GM18858 (cell line): ENCODE results near the gene ZNRF3.
"Not testable (repeated sequence)": the region's sequence is repeated elsewhere in the genome, so short reads cannot be mapped to it uniquely, and the experiment has no call there.

ENCODE experiments used
- ATAC-seq: cut with Tn5 transposase; IDR thresholded peaks from one replicate; pipeline ENCODE4 v1.9.1; 2021; ENCODE audit not compliant: unreplicated experiment

ZNRF3 gene

GRCh38 chr22:28883917-28884746 is 760 bp downstream of the ZNRF3 start:
- ATAC-seq = no peak

GRCh38 chr22:28884747-28885350 is 1.5 kb downstream of the ZNRF3 start:
- ATAC-seq = no peak

DNA sequence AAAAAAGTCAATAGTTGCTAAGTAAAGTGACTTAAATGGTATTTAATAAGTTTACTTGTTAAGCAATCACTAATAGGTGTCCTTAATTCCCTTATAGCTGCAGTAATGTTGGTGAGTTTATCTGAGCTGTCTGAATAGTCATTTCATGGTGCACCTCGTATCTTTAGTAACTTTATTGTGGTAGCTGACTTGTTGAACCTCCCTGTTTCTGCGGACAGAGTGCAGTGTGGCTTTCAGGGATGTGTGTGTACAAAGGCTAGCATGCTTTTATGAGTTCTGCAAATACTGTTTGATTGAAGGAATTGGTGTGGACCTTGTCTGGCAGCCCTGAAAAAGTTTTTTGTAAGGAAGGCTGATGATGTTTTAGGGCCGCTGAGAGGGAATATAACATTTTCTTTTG is 2.6 kb downstream of the ZNRF3 start:
- no peak for ATAC-seq

- ATAC-seq = not testable (repeated sequence)
Observed at GRCh38 chr22:28886679-28887078, 3.3 kb downstream of the ZNRF3 start.

DNA sequence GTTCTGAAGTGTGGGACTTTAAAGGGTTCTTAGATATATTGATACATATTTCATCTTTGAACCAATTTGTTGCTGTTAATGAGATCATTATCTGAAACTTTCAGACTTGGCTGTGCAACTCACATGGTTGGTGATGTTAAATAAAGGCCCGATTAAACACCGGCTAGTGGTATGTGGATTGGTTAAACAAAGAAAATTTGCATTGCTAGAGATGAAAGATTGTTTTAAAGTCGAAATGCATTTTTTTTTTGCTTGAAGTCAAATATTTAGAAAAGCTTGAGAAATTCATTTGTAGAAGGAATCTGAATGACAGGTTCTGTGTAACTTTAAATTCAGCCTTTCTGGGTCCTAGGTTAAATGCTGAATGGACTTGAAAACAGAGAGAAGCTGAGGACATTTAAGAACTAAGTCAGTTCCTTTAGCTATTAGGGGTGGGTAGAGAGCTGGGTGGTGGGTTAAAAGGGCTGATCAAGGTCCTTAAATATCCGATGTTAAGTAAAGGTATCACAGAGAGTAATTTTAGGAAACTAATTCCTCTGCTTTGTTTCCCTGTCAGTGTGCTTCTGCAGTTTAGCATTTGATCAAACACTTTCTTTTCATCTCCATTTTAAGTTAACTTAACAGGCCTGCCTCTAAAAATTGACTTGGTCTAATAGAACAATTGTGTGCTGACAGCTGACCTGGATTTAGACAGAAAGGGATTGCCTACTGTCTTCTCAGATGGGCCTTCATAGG is 4.5 kb downstream of the ZNRF3 start:
- no peak for ATAC-seq

GRCh38 chr22:28889478-28890024 is 6.2 kb downstream of the ZNRF3 start:
- no peak for ATAC-seq

GRCh38 chr22:28891156-28891733 is 7.9 kb downstream of the ZNRF3 start:
- ATAC-seq = no peak

DNA sequence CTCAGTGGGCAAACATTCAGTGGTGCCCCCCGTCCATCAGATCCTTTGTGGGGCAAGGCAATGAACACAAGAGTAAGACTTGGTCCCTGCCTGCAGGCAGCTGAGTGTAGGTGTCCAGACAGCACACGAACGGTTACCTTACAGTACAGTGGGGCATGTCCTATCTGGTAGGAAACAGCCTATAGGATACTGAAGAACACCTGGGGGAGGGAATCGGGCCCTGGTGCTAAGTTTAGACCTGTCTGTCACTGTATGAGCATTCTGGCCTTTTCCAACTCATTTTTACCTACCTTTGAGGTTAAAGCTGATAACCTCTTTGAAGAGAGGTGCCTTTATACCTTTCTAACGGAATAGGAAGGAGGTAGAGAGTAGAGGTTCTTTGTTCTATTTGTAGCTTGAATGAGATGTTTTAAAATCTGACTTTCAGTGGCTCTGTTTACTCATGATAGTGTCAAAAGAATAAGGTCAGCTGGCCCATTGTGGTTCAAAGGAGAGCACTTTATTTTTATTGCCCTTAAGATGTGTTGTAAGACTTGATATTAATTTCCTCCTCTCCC is 8.9 kb downstream of the ZNRF3 start:
- no peak for ATAC-seq

GRCh38 chr22:28893810-28894209 is 10.4 kb downstream of the ZNRF3 start:
- no peak for ATAC-seq

GRCh38 chr22:28894334-28894733 is 11.0 kb downstream of the ZNRF3 start:
- no peak for ATAC-seq

DNA sequence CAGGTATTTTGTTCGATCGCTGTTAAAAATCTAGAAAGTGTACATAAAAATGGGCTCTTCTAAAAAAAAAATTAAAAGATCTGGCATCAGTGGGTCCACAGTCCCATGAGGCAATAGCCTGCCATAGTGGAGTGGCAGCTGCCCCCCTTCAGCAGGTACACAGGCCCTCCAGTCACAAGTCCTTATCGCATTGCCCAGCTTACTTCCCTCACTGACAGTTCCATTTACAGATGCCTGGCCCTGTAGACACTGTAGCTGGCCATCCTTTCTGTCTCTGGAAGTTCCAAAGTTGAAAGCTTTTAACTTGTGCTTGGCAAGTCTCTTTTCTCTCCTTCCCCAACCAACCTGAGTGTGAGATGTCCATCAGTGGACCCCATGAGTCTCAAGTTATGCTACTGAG is 11.4 kb downstream of the ZNRF3 start:
- no peak for ATAC-seq

GRCh38 chr22:28896611-28897010 is 13.2 kb downstream of the ZNRF3 start:
- ATAC-seq = no peak

- no peak for ATAC-seq
Observed at GRCh38 chr22:28898233-28898629, 14.9 kb downstream of the ZNRF3 start.

DNA sequence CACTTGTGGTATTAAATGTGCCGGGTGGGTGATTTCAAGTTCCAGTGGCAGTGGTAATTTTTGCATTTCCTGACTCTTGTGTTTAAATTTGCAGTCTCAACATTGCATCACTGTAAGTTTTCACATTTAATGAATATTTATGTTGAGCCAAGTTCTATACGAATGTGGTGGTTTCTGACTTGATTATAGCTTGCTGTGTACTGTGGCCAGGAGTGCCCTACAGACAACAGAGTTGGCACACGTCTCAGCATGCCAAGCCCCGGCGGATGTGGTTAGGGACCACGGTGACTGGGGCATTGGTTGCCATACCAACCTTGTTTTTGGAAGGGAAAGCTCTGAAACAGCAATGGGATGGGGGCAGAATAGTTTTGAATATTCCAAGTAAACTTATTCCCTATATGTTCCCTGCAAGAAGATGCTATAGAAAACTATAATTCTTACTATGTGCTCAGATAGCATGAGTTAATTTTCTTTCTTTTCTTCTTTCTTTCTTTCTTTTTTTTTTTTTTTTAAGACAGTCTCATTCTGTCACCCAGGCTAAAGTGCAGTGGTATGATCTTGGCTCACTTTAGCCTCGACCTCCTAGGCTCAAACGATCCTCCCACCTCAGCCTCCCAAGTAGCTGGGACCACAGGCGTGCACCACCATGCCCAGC is 16.0 kb downstream of the ZNRF3 start:
- no peak for ATAC-seq

- ATAC-seq = no peak
Observed at GRCh38 chr22:28900379-28900925, 17.1 kb downstream of the ZNRF3 start.

DNA sequence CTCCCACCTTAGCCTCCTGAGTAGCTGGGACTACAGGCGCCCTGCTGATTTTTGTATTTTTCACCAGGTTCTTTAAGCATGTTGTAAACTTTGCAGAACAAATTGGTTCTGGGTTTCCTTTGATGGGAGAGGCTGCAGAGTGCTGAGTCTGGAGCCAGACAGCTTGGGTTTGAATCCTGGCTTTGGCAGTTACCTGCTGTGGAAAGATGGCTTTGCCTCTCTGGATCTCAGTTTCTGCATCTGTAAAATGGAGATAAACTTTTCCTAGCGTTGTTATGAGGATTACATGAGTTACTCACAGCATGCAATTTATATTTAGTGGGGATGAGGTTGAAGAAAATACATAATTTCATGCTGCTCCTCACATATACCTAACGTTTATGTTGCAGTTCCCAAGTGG is 19.1 kb downstream of the ZNRF3 start:
- ATAC-seq = no peak

- no peak for ATAC-seq
Observed at GRCh38 chr22:28903080-28903479, 19.7 kb downstream of the ZNRF3 start.

GRCh38 chr22:28903729-28904128 is 20.4 kb downstream of the ZNRF3 start:
- ATAC-seq = no peak

GRCh38 chr22:28904211-28904896 is 21.0 kb downstream of the ZNRF3 start:
- ATAC-seq = no peak
